ENCODE measurements around the gene PTP4A2. TPM values are rescaled to one million over a fixed set of nuclear protein-coding genes. Genes with fewer than 3 reads are reported as not detected.
A peak's percentile ranks its signal among the peaks of the same experiment; 100 is the strongest.

The PTP4A2 gene
- total and polyA plus RNA-seq, 2 of the 13 experiments (the other 11 are each of a cell fraction or from before 2014, with no cell fraction given): 173 to 225 TPM

- peak; percentile 41; the same call in 1 of the 2 replicates for TF ChIP-seq PCBP1 (IDR thresholded peaks at IDR 0.05; ENCODE audit: borderline replicate concordance, low read depth, low read length)
- TF ChIP-seq HOXA5 (CRISPR knock-in tag; IDR thresholded peaks at IDR 0.05): peak; percentile 77; the same call in 1 of the 2 replicates
- TF ChIP-seq NONO (IDR thresholded peaks at IDR 0.05): no peak
- peak; percentile 91 for TF ChIP-seq NONO (CRISPR knock-in tag; conservative IDR thresholded peaks at IDR 0.05)
- no peak for TF ChIP-seq GFI1 (CRISPR knock-in tag; IDR thresholded peaks at IDR 0.05; ENCODE audit: borderline replicate concordance)
- TF ChIP-seq EED (CRISPR knock-in tag; IDR thresholded peaks at IDR 0.05): peak; percentile 97
- TF ChIP-seq HNRNPH1 (optimal IDR thresholded peaks at IDR 0.05; ENCODE audit: low read depth, low read length): no peak
- peak; percentile 81; the same call in 1 of the 2 replicates for TF ChIP-seq NR2C2 (CRISPR knock-in tag; IDR thresholded peaks at IDR 0.05; ENCODE audit: borderline replicate concordance)
- TF ChIP-seq ATF7-NPFF (CRISPR knock-in tag; IDR thresholded peaks at IDR 0.05; ENCODE audit: low read depth): peak; percentile 98; the same call in 1 of the 2 replicates
- no peak for TF ChIP-seq SNRNP70 (IDR thresholded peaks at IDR 0.05; ENCODE audit: low read depth, low read length)
- TF ChIP-seq TBP (CRISPR knock-in tag; IDR thresholded peaks at IDR 0.05): 0 out of 2 replicates have a peak, but pooled peaks have one; percentile 84
- TF ChIP-seq RERE (CRISPR knock-in tag; IDR thresholded peaks at IDR 0.05; ENCODE audit: low read depth): peak; percentile 82
- no peak for TF ChIP-seq SSRP1 (CRISPR knock-in tag; IDR thresholded peaks at IDR 0.05)
- TF ChIP-seq ZMYM3 (CRISPR knock-in tag; IDR thresholded peaks at IDR 0.05): peak; percentile 33; the same call in 1 of the 2 replicates
- TF ChIP-seq ZKSCAN8 (CRISPR knock-in tag; IDR thresholded peaks at IDR 0.05; ENCODE audit: borderline replicate concordance): peak; percentile 70; the same call in 1 of the 2 replicates
- no peak for TF ChIP-seq ZSCAN20 (CRISPR knock-in tag; IDR thresholded peaks at IDR 0.05; ENCODE audit: borderline replicate concordance)
- TF ChIP-seq KAT7 (CRISPR knock-in tag; IDR thresholded peaks at IDR 0.05; ENCODE audit: borderline replicate concordance): peak; percentile 45; the same call in 1 of the 2 replicates
- no peak for TF ChIP-seq FOSL1 (CRISPR knock-in tag; IDR thresholded peaks at IDR 0.05; ENCODE audit: borderline replicate concordance)
- TF ChIP-seq KDM4B (CRISPR knock-in tag; IDR thresholded peaks at IDR 0.05): no peak
- peak; percentile 97 for TF ChIP-seq FOXC1 (CRISPR knock-in tag; IDR thresholded peaks at IDR 0.05; ENCODE audit: borderline replicate concordance)
- TF ChIP-seq DRAP1 (CRISPR knock-in tag; IDR thresholded peaks at IDR 0.05): peak; percentile 82
- TF ChIP-seq ZFP82 (CRISPR knock-in tag; IDR thresholded peaks at IDR 0.05; ENCODE audit: borderline replicate concordance): peak; percentile 75; the same call in 1 of the 2 replicates
- TF ChIP-seq ATF3 (CRISPR knock-in tag; IDR thresholded peaks at IDR 0.05): peak; percentile 80; the same call in 1 of the 2 replicates
- peak; percentile 80 for TF ChIP-seq PHF5A (CRISPR knock-in tag; IDR thresholded peaks at IDR 0.05; ENCODE audit: low read depth, unreplicated experiment)
- peak; percentile 87; the same call in 1 of the 2 replicates for TF ChIP-seq XBP1 (CRISPR knock-in tag; IDR thresholded peaks at IDR 0.05)
Measured at GRCh38 chr1:31938184-31938975, at the start of gene PTP4A2 (continued).

Data from HepG2 (cell line).